GM19452 (cell line): Measurements from ENCODE around the gene TCEA3.

ENCODE experiments used
- ATAC-seq: cut with Tn5 transposase; IDR thresholded peaks from one replicate; pipeline ENCODE4 v1.9.1; 2021; ENCODE audit not compliant: unreplicated experiment

Gene TCEA3

DNA sequence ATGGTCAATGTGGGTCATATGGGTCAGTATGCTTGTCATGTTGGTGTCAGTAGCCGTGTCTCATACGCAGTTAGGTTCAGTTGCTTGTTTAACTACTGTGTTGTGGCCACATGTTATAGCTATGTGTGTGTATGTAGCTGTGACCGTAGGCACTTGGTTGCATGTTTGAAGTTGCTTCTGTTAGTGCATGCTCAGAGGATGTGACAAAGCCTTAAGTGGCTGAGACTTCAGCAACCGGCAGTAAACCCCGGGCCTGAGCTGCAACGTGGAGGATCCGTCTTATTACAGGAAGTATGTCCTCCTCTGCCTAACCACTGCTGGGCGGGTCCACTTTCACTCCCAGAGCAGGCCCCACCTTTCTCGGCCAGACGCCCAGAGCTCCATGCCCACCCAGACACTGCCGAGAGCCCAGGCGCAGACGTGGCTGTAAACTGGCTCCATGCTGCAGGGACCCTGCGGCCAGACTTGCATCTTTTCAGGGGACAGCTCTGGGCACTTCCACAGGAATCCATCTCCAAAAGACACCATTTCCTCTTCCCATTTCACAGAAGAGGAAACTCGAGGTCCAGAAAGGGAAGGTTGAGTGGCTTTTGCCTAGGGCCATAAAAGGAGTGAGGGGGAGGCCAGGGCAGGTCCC is 2.2 kb downstream of the TCEA3 start:
- ATAC-seq, result no peak

DNA sequence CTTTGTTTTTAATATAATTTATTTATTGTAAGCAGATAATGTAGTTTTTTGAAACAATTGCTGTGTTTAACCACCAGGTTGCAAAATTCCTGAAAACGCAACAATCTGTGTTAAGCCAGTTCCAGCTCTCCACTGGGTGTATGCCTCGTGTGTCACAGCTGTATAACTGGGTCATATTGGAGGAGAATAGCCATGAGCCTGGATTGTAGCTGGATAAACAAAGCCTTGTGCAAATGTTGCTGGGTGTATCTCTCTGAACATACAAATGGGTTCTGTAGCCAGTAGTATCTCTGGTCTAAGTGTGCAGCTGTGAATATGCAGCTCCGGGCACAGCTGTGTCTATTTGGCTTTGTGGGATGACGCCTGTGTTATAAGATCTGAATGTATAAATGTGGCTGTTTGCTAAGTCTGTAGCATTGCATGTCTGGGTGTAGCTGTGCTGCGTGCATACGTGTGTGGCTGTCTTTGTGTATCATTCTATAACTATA is 2.8 kb downstream of the TCEA3 start:
- ATAC-seq, result no peak

DNA sequence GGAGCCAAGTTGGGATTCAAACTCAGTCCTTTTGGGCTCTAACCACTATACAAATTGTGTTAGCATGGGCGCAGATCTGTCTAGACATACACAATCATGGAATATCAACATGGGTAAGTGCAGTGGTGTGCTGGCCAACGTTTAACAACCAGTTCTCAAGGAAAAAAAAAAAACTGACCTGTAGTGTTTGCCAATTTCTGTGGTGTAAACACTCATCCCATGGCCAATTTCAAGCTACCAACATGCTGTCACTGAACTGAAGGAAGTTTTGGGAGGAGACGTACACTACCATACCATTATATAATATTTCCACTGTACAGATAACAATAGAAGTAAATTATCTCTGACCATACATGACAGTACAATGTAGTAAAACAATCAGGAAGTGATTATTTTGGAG is 3.2 kb downstream of the TCEA3 start:
- ATAC-seq, result no peak

DNA sequence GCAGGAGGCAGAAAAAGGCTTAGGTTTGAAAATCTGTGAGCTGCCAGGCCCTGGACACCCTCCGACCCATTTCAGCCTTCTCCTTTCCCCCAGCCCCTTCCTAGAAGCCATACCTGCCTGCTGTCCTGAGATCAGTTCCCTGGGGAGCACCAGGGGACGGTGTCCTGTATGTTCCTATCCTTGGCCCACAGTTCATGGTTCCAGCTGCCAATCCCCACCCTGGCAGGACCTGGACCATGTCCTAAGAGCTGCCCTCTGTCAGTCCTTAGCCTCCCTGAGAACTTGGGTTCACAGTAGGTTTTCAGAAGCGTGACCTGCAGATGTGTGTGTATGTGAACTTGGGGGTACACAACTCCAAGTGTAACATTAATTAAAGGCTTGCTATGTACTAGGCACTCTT is 3.8 kb downstream of the TCEA3 start:
- no peak for ATAC-seq

DNA sequence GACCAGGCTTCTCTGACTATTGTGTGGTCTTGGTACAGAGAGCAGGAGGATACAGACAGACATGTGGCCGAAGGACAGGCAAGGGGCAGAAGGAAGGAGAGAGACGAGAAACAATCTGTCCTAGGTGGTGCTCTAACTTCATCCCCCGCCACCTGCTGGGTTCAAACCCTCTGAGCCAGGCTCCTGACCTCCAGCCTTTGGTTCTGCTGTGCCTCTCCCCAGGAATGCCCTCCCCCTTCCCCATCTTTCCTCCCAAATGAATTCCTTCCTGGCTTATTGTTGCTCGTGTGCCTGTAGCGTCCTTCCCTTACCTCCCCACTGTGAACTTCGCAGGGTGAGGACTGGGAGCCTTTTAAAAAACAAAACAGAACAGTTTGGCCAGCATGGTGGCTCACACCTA is 5.4 kb downstream of the TCEA3 start:
- ATAC-seq, result no peak

DNA sequence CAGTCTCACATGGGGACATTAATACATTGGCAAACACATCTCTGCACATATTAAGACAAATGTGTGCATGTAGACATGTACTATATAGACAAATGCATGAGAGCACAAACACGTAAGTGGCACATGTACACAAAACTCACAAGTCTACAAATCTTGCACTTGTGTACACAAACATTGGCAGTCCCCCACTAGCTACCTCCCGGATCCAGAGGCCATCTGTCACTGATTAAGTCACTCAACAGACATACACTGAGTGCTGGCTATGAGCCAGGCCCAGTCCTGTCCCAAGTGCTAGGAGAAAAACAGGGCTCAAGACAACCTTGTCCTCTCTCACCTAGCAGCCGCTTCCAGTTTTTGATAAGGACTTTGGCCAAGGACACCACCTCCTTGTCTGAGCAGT is 7.0 kb downstream of the TCEA3 start:
- no peak for ATAC-seq

DNA sequence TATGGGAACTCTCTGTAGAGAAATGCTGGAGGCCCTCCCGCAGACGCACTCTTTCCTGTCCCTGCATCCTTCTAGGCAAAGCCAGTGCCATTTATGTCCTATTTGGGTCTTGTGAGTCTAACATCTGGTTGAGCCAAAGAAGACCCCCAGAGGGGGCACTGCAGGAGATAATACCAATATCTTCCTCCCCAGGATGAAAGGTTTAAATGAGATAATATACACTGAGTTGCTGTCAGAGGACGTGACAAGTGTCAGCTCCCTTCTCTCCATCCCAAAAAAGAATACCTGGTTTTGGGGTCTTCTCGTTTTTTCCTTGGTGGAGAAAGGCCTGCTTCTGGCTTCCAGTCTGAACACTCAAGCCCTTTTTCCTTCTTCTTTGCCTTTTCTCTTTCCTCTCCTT is 7.6 kb downstream of the TCEA3 start:
- ATAC-seq, result no peak

DNA sequence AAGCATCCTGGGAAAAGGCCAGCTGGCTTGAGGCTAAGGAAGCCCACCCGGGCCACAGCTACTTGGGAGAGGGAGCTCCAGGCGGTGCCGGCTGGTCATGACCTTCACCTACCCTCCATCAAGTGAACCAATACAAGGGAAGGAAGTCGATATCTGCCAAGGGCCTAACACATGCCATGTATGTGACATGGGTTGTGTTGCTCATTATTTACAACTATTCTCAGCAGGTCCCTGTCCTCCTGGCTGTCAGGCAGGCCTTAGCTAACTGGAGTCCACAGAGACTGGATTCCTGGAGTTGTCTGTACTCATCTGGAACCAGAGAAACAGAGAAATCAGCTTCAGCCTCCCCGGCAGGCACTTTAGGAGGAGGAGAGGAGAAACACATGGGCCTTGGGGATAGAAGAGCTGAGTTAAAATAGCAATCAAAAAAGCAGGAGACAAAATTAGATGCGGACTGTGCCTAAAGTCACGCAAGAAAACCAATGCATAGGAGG is 15.7 kb downstream of the TCEA3 start:
- ATAC-seq, result no peak

DNA sequence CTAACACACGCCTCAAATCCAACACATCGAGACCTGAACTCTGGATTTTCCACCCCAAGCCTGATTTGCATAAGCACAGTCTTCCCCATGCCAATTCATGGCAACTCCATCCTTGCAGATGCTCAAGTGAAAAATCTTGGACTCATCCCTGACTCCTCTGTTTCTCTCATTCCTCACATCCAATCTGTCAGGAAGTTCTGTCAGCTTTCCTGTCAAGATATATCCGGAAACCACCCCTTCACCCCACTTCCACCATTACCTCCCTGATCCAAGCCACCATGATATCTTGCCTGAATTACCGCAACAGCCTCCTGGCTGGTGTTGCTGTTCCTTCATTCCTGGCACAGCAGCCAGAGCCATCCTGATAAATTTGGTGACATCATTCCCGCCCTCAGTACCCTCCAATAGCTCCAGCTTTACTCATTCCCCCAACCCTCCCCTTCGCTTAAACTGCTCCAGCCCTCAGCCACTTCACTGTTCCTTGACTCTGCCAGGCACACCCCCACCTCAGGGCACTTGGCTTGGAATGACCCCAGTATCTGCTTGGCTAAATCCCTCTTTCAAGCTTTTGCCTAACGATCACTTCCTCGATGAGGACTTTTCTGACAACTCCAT is 17.4 kb downstream of the TCEA3 start:
- ATAC-seq, result no peak

DNA sequence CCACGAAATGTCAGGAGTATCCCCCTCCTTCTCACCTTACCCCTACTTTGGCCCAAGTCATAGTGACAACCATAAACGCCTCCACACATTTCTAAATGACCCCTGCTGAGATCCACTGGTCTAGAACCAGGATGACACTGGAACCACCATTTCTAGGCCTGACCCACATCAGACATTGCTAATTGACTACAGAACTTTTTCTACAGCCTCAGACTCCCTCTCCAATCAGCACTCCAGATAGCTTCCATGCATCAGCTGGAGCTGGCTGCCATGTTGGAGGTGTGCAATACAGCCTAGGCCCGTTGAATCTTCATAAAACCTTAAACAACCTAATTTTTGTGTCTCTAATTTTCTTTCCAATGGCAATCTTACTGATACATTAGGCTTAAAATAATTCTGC is 18.6 kb downstream of the TCEA3 start:
- ATAC-seq, result no peak

DNA sequence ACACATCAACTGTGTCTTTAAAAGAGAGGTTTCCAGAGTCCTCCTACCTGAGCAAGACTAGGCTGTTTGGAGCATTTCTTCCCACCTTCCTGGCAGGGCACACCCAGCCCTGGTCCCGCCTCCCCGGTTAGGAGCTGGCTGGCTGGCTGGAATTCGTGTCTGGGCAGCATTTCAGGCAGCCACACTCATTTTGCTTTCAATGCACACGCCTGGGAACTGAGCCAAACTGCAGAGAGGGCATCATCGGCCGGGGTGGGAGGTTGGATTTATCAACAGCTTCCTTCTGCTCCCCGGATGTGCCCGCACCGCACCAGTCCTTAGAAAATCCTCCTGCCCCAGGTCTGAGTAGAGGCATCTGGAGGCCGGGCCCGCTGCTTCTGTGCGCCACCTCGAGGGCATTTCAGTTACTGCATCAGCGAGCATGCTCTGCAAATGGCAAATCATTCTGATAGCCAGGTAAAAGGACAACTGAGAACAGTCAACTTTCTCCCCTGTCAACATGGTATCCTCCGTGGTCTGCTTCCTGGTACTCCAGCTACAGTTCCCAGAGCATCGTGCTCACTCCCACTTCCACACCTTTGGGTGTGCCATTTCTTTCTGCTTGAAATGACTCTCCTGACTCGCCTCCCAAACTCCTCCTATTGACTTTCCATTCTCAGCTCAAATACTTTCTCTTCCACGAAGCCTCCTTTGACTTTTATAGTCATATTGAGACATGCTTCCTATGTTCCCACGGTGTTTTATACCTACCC is 20.6 kb downstream of the TCEA3 start:
- no peak for ATAC-seq

DNA sequence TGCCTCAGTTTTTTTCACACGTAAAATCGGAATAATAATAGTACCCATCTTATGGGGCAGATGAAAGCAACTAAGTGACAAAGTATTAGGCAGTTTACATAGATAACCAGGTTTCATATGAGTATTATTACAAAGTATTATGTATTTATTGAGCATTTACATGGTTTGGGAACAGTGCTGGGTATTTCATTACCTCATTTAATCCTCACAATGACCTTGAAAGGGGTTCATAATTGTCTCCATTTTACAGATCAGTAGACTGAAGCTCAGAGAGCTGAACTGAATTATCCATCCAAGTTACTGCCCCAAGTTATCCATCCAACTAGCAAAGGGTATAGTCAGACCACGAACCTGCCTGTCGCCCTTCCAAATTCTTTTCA is 21.2 kb downstream of the TCEA3 start:
- ATAC-seq, result no peak

DNA sequence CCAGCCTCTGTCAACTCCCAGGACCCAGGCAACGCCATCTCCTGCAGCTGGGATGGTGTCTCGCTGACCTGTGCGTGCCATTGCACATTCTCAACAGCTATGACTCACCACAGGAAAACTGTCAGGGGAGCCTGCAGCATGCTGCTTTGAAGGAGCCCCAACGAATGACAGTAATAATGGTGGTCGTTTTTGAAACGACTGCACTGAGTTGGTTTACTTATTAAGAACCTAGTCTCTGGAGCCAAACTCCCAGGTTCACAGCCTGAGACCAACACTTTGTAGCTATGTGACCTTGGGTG is 21.6 kb downstream of the TCEA3 start:
- ATAC-seq, result no peak

DNA sequence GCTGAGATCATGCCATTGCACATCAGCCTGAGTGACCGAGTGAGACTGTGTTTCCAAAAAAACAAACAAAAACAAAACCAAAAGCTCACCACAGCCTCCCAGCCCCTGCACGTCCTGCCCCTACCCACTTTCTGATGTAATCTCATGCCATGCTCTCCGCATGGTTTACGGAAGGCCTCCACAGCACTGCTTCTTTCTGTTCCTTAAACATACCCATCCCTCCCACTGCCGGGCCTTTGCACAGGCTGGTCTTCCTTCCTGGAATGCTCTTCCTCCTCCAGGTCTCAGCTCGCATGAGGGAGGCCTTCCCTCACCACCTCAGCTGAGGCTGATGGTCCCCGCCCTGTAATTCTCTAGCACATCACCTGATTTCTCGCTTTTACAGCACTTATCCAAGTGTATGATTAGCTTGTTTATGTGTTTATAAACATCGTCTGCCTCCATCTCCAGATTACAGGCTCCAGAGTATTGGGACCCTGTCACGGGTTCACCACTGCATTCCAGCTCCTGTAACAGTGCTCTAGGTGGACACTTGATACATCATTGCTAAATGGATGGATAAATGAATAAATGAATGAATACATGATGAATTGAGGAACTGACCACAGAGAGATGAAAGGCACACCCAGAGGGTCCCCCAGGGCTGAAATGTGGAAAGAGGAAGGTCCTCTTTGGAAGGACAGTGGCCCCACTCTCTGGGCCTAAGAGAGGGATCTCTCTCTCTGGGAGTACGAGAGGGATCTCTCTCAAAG is 22.1 kb downstream of the TCEA3 start:
- no peak for ATAC-seq

DNA sequence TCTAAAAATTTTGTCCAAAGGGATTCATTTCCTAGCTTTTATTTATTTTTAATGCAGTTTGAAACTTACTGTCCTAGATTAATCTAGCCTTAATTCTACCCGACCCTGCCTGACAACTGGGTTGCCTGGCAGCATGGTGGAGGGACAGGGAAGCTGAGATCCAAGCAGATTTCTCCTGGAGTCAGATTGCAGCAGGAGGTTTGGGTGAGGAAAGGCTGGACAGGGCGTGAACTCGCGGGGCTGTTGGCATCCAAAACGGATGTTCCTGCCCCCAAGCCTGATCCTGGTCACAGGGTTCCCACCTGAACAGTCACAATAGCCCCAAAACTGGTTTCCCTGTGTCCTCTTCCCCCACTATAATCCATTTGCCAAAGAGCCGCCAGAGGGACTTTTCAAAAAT is 23.2 kb downstream of the TCEA3 start:
- ATAC-seq, result no peak

DNA sequence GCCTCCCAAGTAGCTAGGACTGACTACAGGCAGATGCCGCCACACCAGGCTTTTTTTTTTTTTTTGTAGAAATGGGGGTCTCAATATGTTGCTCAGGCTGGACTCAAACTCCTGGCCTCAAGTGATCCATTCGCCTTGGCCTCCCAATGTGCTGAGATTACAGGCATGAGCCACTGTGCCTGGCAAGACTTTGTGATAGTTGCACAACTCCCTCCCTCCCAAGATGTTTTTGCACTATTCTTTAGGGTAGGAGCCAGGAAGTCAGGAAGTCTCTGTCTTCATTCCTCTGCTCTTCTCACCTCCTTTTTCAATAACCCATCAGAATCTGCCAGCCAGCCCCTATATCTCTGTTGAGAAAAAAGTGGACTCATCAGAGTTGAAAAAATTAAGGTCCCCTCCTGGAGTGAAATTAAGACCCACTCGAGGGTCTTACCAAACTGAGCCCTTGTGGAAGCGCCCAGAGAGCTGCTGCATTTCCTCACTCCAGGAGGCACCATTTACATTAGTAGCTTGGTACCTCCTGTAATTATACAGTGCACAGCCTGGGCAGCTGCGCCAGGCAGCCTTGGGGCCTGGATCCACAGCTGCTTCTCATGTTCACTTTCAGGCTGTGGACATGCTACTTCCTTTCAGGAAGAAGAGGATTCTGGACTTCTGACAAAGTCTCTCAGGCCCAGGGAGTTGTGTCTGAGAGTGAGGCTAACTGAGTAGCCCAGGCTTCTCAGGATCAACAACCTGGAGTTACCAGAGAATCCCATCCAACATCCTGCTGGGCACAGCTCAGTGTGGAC is 24.0 kb downstream of the TCEA3 start:
- ATAC-seq, result no peak

DNA sequence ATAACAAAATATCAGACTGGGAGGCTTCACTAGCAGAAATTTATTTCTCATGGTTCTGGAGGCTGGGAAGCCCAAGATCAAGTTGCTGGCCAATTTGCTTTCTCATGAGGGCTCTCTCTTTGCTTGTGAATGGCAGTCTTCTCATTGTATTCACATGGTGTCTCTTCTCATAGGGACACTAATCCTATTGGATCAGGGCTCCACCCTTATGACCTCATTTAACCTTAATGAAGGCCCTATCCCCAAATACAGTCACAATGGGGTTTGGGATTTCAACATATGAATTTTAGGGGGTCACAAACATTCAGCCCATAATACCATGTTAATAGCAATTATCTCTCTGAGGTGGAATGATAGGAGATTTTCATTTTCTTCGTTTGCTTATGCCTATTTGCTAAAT is 25.3 kb downstream of the TCEA3 start:
- no peak for ATAC-seq

DNA sequence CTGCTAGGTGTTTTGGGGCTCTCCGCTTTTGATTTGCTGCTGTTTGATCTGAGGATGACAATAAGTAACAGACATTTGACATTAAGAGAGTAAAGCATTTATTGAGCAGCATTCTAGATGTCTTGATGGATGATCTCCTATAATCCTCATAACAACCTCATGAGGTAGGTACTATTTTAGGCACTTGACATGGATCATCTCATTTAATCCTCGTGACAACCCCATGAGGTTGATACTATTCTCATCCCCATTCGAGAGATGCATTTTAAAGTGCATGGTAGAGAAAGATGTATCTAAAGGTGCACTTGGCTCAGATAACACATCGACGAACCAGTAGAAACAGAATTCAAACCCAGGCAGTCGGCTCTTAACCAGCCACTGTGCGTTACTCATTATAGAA is 26.6 kb downstream of the TCEA3 start:
- no peak for ATAC-seq

DNA sequence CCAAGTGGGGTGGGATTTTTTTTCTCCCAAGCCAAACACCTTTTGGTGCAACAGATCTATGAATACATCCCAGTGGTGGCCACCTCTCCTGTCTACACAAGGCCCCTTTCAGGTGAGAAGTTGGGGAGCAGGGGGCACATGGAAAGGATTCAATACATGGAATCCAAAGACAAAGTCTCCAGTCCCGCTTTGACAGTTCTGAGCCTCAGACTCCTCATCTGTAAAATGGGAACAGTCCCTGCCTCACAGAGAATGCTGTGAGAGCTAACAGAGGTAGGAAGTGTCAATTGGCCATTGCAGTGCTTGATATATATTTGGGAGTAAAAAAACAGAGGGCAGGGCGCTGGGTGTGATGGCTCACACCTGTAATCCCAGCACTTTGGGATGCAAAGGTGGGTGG is 28.2 kb downstream of the TCEA3 start:
- ATAC-seq, result no peak

DNA sequence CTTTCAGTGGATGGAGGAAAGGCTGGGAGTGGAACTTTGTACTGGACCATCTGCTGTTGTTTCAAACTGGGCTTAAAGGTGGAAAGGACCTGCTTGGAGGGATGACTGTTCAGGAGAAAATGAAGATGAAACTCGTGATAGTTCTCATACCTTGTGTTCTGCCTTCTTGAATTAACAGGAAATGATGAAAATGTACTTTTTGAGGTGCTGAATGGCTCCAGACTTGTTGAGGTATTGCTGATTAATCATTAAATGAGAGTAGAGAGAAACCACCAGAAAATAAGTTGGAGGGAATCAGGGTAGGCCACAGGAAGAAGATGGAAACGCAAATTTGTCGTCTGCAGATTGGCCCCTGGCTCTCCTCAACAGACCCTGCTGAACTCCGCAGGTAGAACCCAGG is 28.7 kb downstream of the TCEA3 start:
- ATAC-seq, result no peak

DNA sequence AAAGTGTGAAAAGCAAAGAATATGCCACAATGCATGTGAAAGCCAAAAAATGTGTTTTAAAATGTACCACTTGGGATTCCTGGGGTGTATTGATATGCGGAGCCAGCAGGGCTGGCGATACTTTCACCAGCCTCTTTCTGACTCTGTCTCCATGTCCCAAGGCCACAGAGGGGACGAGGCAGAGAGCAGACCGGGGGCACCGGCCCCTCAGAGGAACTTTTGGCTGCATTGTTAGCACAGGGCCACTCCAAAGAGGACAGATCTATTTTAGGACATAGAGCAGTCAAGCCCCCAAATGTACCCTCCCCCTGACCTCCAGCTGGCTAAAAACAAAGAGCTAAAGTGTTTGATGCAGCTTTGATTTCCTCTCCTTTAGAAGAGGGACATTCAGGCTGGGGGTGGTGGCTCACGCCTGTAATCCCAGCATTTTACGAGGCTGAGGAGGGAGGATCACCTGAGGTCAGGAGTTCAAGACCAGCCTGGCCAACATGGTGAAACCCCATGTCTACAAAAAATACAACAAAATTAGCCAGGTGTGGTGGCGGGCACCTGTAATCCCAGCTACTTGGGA is 29.3 kb downstream of the TCEA3 start:
- ATAC-seq, result no peak
